Measurements from ENCODE around the gene KRTAP5-11. TPM values are rescaled to one million over a fixed set of nuclear protein-coding genes. Genes with fewer than 3 reads are reported as not detected.

KRTAP5-11 gene
- total RNA-seq, 1 experiment from 2014 or later: not detected

DNA sequence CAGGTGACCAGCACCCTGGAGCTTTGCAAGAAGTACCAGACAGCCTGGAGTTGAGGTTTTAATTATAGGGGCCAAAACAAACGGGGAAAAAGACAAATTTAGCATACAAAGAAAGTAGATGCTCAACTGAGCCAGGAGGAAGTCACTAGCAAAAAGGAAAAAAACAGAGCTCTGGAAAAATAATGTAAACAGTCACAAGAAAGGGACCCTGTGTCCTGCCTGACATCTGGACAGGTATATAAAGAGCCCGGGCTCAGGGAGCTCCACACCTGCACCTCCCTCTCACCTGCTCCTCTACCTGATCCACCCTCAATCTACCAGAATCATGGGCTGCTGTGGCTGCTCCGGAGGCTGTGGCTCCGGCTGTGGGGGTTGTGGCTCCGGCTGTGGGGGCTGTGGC, 17.4 kb downstream of the KRTAP5-11 start, which contains the start of gene KRTAP5-10:
Gene KRTAP5-10, plus strand, starts transcription at position 301 of the 400 bp plus-strand sequence. Its CDS starts 25 bp downstream, at position 326.
- H3K36me3 Mint-ChIP-seq (ENCODE audit: insufficient read depth, unreplicated experiment): no peaks in the 10 kb centered on the region
- H3K4me3 ChIP-seq (ENCODE audit: low read depth, low read length): no peak within 1 kb of the TSS
- H3K27me3 ChIP-seq (replicated peaks; ENCODE audit: control insufficient read depth, insufficient read depth, low read length): no peaks in the 10 kb centered on the region
- H3K36me3 ChIP-seq (ENCODE audit: control insufficient read depth, insufficient read depth, low read length): no peaks in the 10 kb centered on the region
- ChIA-PET CTCF (no interaction called here), POLR2A (no interaction called here)
- no peaks in the 10 kb centered on the region for H3K9me3 ChIP-seq
- no peaks in the 10 kb centered on the region for H3K4me1 ChIP-seq
- no peak for DNase-seq
- H3K9me3 Mint-ChIP-seq (ENCODE audit: unreplicated experiment): peaks cover 19% of the 10 kb centered on the region
- TF ChIP-seq, protein P1, sequence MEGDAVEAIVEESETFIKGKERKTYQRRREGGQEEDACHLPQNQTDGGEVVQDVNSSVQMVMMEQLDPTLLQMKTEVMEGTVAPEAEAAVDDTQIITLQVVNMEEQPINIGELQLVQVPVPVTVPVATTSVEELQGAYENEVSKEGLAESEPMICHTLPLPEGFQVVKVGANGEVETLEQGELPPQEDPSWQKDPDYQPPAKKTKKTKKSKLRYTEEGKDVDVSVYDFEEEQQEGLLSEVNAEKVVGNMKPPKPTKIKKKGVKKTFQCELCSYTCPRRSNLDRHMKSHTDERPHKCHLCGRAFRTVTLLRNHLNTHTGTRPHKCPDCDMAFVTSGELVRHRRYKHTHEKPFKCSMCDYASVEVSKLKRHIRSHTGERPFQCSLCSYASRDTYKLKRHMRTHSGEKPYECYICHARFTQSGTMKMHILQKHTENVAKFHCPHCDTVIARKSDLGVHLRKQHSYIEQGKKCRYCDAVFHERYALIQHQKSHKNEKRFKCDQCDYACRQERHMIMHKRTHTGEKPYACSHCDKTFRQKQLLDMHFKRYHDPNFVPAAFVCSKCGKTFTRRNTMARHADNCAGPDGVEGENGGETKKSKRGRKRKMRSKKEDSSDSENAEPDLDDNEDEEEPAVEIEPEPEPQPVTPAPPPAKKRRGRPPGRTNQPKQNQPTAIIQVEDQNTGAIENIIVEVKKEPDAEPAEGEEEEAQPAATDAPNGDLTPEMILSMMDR (IDR thresholded peaks at IDR 0.05; ENCODE audit: insufficient read depth in 1 of 2, low read depth in 1 of 2, low read length in 1 of 2, severe bottlenecking in 1 of 2, unreplicated experiment in 1 of 2): no peak
- H3K4me3 Mint-ChIP-seq (ENCODE audit: unreplicated experiment): no peak within 1 kb of the TSS
- H3K27me3 Mint-ChIP-seq (ENCODE audit: insufficient read depth, unreplicated experiment): peaks cover 20% of the 10 kb centered on the region
- no TSS peak for BruUV-seq (replicated peaks)
- intact Hi-C loops (cut with micrococcal nuclease; ENCODE audit: unreplicated experiment): no loop called here
- peaks cover 7% of the 10 kb centered on the region for H3K4me1 Mint-ChIP-seq (ENCODE audit: low read depth, unreplicated experiment)
- H3K27ac Mint-ChIP-seq (ENCODE audit: unreplicated experiment): no peak within 1 kb of the TSS

GRCh38 chr11:71564430-71564829, 18.2 kb downstream of the KRTAP5-11 start:
- Mint-ChIP-seq H3K36me3 (ENCODE audit: insufficient read depth, unreplicated experiment) (no peaks in the 10 kb centered on the region), H3K4me3 (ENCODE audit: unreplicated experiment) (no peak overlapping the region), H3K27ac (ENCODE audit: unreplicated experiment) (no peak overlapping the region), H3K27me3 (ENCODE audit: insufficient read depth, unreplicated experiment) (peaks cover 20% of the 10 kb centered on the region), H3K4me1 (ENCODE audit: low read depth, unreplicated experiment) (peaks cover 7% of the 10 kb centered on the region), H3K9me3 (ENCODE audit: unreplicated experiment) (peaks cover 19% of the 10 kb centered on the region)
- TF ChIP-seq, protein P1 (IDR thresholded peaks at IDR 0.05; ENCODE audit: insufficient read depth in 1 of 2, low read depth in 1 of 2, low read length in 1 of 2, severe bottlenecking in 1 of 2, unreplicated experiment in 1 of 2): no peak
- CTCF ChIA-PET: interaction anchor here (1.7 kb wide), 1 partner anchor 117 kb away, joined by 24 read pairs; the partner anchor contains the start of gene DHCR7
- Histone ChIP-seq H3K27me3 (replicated peaks; ENCODE audit: control insufficient read depth, insufficient read depth, low read length) (no peaks in the 10 kb centered on the region), H3K4me3 (ENCODE audit: low read depth, low read length) (no peak overlapping the region), H3K36me3 (ENCODE audit: control insufficient read depth, insufficient read depth, low read length) (no peaks in the 10 kb centered on the region), H3K4me1 (no peaks in the 10 kb centered on the region), H3K9me3 (no peaks in the 10 kb centered on the region)
- no peak for DNase-seq
- BruUV-seq (replicated peaks): no TSS peak
- intact Hi-C loops (cut with micrococcal nuclease; ENCODE audit: unreplicated experiment): no loop called here
- POLR2A ChIA-PET: interaction anchor here (0.6 kb wide), 1 partner anchor 112 kb away, joined by 3 read pairs; the partner anchor contains the start of gene NADSYN1

DNA sequence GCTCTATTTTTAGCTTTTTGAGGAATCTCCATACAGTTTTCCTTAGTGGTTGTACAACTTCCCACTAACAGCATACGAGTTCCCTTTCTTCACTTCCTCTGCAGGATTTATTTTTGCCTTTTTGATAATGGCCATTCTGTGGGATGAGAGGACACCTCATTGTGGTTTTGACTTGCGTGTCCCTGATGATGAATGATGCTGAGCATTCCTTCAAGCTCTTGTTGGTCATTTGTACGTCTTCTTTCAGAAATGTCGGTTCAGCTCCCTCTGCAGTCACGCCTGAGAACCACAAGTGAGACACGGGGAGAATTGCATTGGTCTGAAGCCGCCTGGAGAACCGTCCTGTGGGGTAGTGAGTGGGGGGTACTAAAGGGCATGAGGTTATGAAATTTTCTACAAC, 19.3 kb downstream of the KRTAP5-11 start:
- CTCF ChIA-PET: interaction anchor here (0.6 to 1.9 kb wide), 19 partner anchors 9 to 477 kb away, joined by 3 to 24 read pairs (median 4); partner anchors contain the start of genes DHCR7 and NADSYN1

More for the DNA sequence above, 19.3 kb downstream of the KRTAP5-11 start:
- Mint-ChIP-seq H3K4me1 (ENCODE audit: low read depth, unreplicated experiment) (peaks cover 7% of the 10 kb centered on the region), H3K27ac (ENCODE audit: unreplicated experiment) (no peak overlapping the region), H3K36me3 (ENCODE audit: insufficient read depth, unreplicated experiment) (no peaks in the 10 kb centered on the region), H3K27me3 (ENCODE audit: insufficient read depth, unreplicated experiment) (peaks cover 20% of the 10 kb centered on the region), H3K9me3 (ENCODE audit: unreplicated experiment) (peaks cover 19% of the 10 kb centered on the region), H3K4me3 (ENCODE audit: unreplicated experiment) (no peak overlapping the region)
- no peak overlapping the region for H3K4me3 ChIP-seq (ENCODE audit: low read depth, low read length)
- TF ChIP-seq, protein P1 (IDR thresholded peaks at IDR 0.05; ENCODE audit: insufficient read depth in 1 of 2, low read depth in 1 of 2, low read length in 1 of 2, severe bottlenecking in 1 of 2, unreplicated experiment in 1 of 2): peak; percentile 81
- intact Hi-C loops (cut with micrococcal nuclease; ENCODE audit: unreplicated experiment): loop anchor here (2.0 kb wide), 2 partner anchors 75 to 111 kb away; partner anchors contain the start of gene NADSYN1
- no peaks in the 10 kb centered on the region for H3K36me3 ChIP-seq (ENCODE audit: control insufficient read depth, insufficient read depth, low read length)
- H3K27me3 ChIP-seq (replicated peaks; ENCODE audit: control insufficient read depth, insufficient read depth, low read length): no peaks in the 10 kb centered on the region
- POLR2A ChIA-PET: interaction anchor here (1.0 kb wide), 1 partner anchor 115 kb away, joined by 4 read pairs; the partner anchor contains the start of gene DHCR7
- no peaks in the 10 kb centered on the region for H3K4me1 ChIP-seq
- peak; percentile 74 to 76 for DNase-seq
- no TSS peak for BruUV-seq (replicated peaks)
- no peaks in the 10 kb centered on the region for H3K9me3 ChIP-seq
